ENCODE results near the gene CTCFL. TPM values are rescaled to one million over a fixed set of nuclear protein-coding genes. Genes with fewer than 3 reads are reported as not detected.

The CTCFL gene
- polyA plus RNA-seq, 4 donors, result 1.0 to 3.6 (median 2.5) TPM

DNA sequence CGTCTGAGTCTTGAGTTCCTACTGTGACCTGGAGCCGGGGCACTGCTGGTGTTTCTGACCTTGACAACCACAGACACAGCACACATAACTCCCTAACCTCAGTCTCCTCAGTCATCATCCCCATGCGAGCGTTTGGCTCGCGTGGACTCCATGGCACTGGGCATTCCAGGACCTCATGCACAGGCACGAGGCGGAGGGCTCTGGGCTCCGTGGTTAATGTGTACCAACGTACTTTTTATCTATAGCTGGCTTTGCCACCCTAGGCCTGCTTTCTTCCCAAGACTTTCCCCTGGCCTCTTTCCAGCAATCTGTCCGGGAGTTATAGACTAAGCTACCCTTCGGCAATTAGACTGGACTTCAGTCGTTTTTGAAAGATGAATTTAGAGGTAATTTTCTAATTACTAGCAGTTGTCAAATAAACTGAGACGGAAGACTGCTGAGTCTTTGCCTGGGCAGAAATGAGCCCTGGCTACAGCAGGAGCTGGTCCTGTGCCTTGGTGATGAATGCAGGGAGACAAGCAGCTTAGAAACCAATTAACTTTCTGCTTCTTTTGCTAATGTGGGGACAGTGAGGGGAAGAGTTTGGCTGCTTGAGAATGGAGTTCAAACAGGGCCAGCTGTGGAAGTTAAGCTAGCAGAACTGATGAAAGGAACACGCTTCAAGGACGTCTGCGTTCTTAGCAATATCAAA is 16.1 kb upstream of the CTCFL start:
- no peak for DNase-seq (ENCODE audit: low read depth in 4 of 4, low spot score in 2 of 4)

DNA sequence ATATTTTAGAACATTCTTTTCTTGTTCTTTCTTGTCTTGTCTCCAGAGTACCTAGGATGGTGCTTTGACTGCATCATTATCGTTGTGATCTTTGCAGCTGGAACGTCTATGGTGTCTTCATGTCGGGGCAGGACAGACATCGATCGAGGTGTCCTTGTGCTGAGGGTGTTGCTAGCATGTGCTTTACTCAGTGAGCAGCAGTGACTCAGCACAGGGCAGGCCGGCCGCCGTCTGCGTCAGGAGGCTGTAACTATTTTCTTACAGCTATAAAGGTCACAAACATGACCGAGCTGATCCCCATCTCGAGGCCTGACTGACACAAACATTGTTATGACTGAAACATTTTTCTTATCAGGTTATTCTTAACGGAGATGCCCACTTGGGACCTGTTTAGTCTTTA is 14.9 kb upstream of the CTCFL start:
- no peak for DNase-seq (ENCODE audit: low read depth in 4 of 4, low spot score in 2 of 4)

DNA sequence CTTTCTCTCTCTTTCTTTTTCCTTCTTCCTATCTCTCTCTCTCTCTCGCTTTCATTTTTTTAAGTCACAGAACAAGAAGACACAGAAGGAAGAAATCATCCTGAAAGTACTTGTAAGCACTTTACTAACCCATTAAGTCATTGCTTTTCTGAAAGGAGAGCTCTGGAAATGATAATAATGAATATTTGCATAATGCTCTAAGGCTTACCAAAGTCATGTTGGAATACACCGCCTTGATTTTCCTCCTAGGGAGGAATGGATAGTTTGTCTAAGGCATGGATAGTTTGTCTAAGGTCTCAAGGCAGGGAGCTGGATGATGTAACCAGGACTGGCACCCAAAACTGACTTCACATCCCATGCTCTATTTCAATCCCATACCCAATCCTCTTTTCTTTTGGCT is 12.9 kb upstream of the CTCFL start:
- DNase-seq (ENCODE audit: low read depth in 4 of 4, low spot score in 2 of 4), result no peak

DNA sequence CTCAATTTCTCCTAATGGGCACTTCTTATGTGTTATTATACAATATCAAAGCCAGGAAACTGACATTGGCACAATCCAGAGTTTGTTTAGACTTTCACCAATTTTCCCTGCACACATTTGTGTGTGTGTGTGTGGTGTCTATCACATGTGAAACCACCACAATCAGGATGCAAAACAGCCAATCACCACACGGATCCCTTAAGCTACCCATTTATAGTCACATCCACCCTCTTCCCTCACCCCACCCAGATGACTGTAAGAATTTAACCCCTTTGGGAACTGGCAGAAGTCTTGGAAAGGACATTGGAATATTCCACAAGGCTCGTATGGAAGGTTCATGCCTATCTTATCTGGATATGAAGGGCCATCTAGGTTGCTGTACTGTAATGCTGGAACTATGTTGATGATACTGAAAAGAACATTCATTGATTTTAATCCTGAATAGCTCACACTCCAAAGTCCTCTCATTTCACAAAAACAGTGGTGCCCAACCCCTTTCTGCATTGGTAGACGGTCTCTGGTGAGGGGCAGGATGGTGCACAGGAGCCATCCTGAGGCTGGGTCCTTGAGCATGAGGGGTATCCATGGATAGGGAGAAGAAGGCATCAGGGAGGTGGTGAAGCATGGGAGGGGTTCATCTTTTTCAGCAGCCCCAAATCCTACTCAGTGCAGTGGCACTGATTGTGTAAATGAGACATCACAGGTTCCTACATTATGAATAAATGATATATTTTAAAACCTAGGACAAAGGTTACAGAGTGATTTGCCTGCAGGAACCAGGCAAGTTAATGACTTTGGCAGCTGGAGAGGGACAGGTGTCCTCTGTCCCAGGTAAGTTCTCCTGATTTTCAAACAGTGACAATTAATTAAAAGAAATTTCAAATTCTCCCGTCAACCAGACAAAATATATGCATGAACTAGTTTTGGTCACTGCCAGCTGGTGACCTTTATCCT is 12.1 kb upstream of the CTCFL start:
- DNase-seq (ENCODE audit: low read depth in 4 of 4, low spot score in 2 of 4), result no peak

DNA sequence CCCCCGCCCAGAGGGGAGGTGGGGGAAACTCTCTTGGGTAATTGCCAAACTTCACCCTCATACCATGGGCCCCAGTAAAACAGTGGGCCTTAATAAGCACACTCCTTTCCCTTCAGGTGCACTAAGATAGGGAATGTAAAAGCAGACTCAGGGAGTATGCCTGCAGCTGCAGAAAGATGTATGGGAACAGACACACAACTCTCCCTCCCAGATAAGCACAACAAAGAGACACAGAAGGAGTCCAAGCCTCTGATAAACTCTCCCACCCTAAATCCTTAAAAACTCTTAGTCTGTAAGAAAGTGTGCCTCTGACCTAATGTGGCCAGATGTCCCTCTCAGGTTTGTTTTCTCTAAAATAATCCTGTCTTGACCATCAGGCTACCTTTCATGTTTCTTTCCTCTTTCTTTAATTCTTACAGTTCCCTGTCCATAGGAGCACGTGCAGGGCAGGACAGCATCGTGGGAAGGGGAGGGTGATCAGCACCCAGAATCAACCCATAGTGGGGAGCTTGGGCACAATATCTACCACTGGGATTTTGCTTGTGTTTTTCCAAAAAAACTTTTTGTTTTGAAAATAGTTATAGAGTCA is 11.3 kb upstream of the CTCFL start:
- DNase-seq (ENCODE audit: low read depth in 4 of 4, low spot score in 2 of 4), result no peak

DNA sequence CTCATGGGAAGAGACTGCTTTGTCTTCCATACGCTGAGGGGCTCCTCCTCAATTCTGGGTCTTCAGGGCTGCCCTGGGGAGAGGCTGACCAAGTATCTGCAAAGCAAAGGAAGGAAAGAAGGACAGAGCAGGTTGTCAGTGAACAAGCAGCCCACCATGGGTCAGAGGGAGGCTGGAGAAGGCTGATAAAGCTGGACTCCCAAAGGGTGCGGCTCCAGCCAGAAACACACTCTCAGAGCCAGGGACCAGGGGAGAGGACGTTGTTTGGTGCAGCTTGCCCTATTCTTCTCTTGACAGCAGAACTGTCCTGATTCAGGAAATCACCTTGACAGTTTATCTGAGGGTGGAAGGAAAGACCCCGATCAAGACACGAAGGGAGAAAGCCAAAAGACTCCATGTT is 10.4 kb upstream of the CTCFL start:
- no peak for DNase-seq (ENCODE audit: low read depth in 4 of 4, low spot score in 2 of 4)

DNA sequence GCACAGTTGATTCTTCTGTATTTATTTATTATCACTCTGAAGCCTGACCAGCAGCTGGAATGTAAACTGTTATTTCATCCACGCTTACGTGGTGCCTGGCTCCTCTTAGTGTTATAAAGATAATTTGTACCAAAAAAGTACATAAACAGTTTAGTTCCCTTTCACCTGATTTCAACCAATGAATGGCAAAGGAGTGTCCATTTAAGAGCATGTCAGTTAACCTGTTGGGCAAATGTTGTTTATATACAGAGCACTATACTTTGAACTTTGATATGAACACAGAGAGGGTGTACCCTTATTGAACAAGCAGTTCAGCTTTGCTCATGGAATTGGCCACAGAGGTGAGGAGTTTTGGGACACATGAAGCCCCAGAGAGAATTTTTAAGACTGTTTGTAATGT is 7.2 kb upstream of the CTCFL start:
- no peak for DNase-seq (ENCODE audit: low read depth in 4 of 4, low spot score in 2 of 4)

DNA sequence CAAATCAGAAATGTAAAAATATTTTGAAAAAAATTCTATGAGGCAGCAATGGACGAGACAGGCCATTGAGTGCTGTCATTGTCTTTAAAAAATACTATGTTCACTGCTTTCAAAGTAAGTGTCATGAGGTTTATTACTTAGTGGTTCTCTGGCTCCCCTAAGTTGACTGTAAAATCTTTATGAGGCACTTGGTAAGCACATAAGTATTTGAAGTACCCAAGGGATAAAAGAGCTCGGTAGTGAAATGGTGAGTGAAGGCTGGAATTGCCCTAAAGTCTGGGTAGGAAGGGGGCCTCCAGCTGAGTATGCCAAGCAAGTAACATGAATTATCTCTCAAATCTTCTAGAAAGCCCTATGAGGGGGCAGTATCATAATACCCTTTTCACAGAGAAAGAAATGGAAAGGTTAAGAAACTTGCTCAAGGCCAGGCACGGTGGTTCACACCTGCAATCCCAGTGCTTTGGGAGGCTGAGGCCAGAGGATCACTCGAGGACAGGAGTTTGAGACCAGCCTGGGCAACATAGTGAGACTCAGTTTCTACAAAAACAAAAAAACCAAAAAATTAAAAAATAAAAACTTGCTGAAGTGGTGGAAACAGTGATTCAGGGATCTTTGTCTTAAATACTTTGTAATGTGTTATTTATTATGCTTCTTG is 5.5 kb upstream of the CTCFL start:
- no peak for DNase-seq (ENCODE audit: low read depth in 4 of 4, low spot score in 2 of 4)

DNA sequence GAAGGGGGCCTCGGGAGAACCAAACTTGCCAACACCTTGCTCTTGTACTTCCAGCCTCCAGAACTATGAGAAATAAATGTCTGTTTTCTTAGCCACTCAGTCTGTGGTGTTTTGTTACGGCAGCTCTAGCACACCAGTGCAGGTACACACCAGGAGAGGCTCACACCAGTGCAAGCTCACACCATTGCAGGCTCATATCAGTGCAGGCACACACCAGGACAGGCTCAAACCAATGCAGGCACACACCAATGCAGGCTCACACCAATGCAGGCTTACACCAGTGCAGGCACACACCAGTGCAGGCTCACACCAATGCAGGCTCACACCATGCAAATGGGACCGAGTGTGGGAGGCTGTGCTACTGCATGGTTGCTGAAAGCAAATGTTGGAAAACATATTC is 4.9 kb upstream of the CTCFL start:
- no peak for DNase-seq (ENCODE audit: low read depth in 4 of 4, low spot score in 2 of 4)

DNA sequence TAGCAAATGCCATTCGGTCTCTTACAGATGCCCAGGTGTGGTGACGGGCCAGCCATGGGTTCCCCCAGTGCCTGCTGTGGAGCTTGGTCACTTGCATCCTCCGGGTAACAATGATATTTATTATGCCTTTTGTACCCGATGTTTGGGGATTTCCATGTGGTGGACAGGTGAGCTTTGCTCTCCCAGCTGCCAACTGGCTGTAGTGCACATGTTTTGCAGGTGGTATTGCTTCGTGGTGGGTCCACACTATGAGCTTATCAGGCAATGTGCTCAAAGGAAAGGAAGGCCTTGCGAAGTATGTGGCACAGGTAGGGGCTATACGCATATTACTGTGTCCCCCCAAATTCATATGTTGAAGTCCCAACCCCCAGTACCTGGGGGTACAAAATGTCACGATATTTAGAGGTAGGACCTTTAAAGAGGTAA is 4.2 kb upstream of the CTCFL start:
- DNase-seq (ENCODE audit: low read depth in 4 of 4, low spot score in 2 of 4), result no peak

DNA sequence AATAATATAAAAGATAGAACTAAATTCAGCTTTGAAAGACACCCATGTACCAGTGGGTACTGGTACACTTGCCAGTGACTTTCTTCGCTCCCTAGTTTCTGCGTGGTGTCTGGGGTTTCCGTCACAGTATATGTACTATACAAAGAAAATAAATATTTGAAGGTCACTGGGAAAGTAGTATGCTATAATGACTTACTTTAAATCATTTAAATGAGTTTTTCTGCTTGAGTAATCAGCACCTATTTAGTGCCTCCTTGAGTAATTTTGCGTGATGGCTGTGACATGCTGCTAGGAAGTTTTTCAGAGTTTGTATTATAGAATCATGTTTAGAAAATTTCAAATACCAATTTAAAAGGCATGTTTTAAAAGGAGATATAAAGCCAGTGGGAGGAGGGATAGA is 3.2 kb upstream of the CTCFL start:
- DNase-seq (ENCODE audit: low read depth in 4 of 4, low spot score in 2 of 4), result no peak

DNA sequence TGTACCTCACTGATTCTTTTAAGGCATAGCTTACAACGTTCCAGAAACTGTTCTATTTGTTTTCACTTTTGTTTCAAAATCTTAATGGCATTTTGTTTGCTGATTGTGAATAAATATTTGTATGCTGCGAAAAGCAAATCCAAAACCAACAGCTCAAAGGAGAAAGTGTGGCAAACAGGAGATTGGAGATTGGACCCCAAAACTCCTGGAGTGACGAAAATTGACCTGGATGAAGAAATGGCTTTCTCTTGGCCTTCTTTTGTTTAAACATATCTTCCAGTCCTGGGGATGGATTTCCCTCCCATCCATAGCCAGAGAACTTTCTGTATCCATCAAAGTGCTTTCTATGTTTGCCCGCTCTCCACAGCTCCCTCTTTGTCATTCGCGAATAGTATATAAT is 2.8 kb upstream of the CTCFL start:
- DNase-seq (ENCODE audit: low read depth in 4 of 4, low spot score in 2 of 4), result no peak

DNA sequence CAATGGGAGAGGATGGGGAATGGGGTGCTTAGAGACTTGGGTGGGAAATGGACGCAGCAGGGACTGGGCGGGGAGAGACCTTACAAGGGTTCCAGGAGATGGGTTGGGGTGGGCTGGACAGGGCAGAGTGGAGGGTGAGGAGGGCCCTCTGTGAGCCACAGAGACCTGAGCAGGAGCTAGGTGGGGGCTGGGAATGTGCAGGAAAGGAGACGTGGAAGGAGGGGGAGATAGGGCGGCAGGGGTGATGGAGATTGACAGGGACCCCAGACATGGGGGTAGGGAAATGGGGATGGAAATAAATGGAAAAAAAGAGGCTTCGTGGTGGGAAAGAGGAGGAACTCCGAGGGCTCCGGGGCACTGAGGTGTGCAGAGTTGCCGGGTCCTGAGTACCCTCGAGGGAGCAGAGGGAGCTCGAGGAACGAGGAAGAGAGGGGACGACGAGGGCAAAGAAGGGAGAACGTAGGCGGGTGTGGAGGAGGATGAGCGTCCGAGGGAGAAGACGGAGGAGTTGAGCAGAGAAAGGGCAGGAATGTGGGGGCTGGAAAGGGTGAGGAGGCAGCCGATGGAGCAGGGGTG is 2.0 kb upstream of the CTCFL start:
- no peak for DNase-seq (ENCODE audit: low read depth in 4 of 4, low spot score in 2 of 4)

DNA sequence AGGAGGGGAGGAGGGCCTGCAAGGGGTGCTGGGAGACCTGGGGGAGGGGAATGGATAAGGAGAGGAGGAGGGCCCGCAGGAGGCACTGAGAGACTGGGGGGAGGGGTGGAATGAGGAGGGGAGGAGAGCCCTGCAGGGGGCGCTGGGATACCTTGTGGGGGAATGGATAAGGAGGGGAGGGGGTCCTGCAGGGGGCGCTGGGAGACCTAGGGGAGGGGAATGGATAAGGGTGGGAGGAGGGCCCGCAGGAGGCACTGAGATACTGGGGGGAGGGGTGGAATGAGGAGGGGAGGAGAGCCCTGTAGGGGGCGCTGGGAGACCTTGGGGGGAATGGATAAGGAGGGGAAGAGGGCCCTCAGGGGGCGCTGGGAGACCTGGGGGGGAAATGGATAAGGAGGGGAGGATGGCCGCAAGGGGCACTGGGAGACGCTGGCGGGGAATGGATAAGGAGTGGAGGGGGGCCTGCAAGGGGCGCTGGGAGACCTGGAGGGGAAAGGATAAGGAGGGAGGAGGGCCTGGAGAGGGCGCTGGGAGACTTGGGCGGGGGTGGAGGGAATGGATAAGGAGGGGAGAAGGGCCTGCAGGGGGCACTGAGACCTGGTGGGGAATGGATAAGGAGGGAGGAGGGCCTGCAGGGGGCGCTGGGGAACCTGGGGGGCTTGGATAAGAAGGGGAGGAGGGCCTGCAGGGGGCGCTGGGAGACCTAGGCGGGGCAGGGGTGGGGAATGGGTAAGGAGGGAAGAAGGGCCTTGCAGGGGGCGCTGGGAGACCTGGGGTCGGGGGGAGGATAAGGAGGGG is 1.3 kb upstream of the CTCFL start:
- no peak for DNase-seq (ENCODE audit: low read depth in 4 of 4, low spot score in 2 of 4)

DNA sequence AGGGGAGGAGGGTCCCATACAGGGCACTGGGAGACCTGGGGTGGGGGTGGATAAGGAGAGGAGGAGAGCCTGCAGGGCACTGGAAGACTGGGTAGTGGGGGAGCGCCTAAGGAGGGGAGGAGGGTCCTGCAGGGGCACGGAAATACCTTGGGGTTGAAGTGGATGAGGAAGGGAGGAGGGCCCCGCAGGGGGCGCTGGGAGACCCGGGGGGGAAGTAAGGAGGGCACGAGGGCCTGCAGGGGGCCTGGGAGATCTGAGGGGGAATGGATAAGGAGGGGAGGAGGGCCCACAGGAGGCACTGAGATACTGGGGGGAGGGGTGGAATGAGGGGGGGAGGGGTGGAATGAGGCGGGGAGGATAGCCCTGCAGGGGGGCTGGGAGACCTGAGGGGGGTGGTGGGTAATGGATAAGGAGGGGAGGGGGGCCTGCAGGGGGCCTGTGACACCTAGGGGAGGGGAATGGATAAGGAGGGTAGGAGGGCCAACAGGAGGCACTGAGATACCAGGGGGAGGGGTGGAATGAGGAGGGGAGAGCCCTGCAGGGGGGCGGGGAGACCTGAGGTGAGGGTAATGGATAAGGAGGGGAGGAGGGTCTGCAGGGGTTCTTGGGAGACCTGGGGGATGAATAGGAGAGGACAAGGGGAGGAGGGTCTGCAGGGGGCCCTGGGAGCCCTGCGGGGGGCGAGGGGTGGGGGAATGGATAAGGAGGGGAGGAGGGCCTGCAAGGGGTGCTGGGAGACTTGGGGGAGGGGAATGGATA is 567 bp upstream of the CTCFL start:
- DNase-seq (ENCODE audit: low read depth in 4 of 4, low spot score in 2 of 4), result no peak

DNA sequence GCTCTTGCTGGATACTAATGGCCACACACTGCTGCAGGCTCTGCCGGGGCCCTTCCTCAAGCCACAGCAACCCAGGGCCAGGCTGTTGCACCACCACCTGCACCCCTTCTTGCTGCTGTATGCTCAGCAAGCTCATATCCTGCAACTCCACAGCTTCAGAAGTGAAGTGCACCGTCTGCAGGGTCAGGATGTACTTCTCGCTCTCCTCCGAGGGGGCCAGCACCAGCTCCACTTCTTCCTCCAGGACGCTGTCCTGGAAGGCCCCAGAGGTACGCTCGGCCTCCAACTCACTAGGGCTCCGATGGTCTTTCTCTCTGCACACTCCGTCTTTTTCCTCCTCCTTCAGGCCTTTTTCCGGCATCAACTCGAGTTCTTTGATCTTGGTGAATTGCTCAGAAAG is 1.2 kb downstream of the CTCFL start:
- DNase-seq (ENCODE audit: low read depth in 4 of 4, low spot score in 2 of 4), result no peak

DNA sequence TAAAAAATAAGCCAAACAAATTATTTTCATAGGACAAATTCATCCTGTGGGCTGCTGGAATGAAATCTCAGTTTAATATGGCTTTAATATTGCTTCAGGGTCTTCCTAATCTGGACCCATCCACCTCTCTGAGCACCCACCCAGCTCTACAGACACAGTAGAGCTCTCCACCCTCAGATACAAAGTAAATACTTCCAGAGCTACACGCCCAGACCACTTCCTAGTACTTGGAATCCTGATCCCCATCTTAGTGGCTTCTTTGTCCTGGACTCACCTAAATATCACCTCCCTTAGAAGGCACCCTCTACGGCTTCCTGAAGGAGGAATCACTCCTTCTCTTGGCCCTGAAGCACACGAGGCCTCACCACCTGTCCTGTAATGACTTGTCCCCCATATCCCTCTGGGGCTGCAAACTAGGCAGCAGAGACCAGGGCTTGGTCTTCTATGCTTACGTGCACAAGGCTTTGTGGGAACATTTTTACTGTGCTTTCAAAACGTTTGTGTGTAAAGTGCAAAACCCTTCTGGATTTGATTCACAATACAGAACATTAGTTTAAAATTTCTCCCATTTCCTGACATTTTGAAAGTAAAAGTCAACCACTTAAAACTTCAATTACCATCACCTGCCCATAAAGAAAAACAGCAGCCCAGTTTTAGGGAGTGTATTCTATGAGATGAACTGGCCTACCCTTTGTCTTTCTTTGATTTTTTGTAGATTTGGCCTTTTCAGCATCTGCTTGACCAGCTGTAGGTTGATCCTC is 2.4 kb downstream of the CTCFL start:
- no peak for DNase-seq (ENCODE audit: low read depth in 4 of 4, low spot score in 2 of 4)

DNA sequence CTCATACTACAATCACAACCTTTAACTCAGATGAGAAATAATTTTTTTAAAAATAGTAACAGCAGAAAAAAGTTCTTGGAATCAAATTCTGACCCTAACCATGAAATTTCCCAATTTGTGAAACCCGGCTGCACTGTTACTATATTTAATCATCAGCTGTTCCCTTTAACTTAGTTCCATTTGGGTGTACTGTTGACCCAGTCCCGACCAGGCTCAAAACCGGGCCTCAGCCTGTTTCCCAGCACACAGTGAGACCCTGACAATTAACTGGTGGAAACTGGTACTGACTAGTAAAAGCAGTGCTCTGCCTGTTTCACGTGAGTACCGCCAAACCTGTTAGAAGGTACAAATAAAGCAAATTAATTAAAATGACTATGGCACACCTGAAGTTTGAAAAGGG is 7.0 kb downstream of the CTCFL start:
- DNase-seq (ENCODE audit: low read depth in 4 of 4, low spot score in 2 of 4), result no peak

All from left renal cortex interstitium (tissue), 4 donors.